Neural crest cell (in vitro differentiated cells): ENCODE results near the gene HSD11B1L. TPM values are rescaled to one million over a fixed set of nuclear protein-coding genes. Genes with fewer than 3 reads are reported as not detected.

ENCODE experiments used
- DNase-seq: peaks from one replicate; pipeline ENCODE4 v3.0.0; 2021; ENCODE audit warnings: low read depth, mixed read lengths, low spot score
- H3K27ac Mint-ChIP-seq: one replicate; pipeline ENCODE4 v1.8.0; 2021; ENCODE audit warnings: mild to moderate bottlenecking, mixed read lengths; ENCODE audit not compliant: unreplicated experiment
- H3K27me3 Mint-ChIP-seq: 2 replicates; pipeline ENCODE4 v1.8.0; 2021; ENCODE audit warnings: low read depth, mild to moderate bottlenecking, mixed read lengths
- H3K36me3 Mint-ChIP-seq: 2 replicates; pipeline ENCODE4 v1.8.0; 2021; ENCODE audit warnings: low read depth, mild to moderate bottlenecking, mixed read lengths
- H3K4me1 Mint-ChIP-seq: 2 replicates; pipeline ENCODE4 v1.8.0; 2021; ENCODE audit warnings: mixed read lengths
- H3K4me3 Mint-ChIP-seq: one replicate; pipeline ENCODE4 v1.8.0; 2021; ENCODE audit warnings: mild to moderate bottlenecking, mixed read lengths
- H3K9me3 Mint-ChIP-seq: 2 replicates; pipeline ENCODE4 v1.8.0; 2021; ENCODE audit warnings: mixed read lengths
- CTCF ChIP-seq: fragments of 200-600 bp; sonication (generic); conservative IDR thresholded peaks from 2 replicates; pipeline ENCODE4 v1.5.0; 2021; ENCODE audit warnings: antibody characterized with exemption, mild to moderate bottlenecking
- total RNA-seq: library from RNA; stranded (reverse); gene quantifications from 2 replicates; pipeline ENCODE4 v1.2.1, GENCODE V29; 2021

HSD11B1L gene
- total RNA-seq, 1 donor from 2014 or later: 21.7 TPM

DNA sequence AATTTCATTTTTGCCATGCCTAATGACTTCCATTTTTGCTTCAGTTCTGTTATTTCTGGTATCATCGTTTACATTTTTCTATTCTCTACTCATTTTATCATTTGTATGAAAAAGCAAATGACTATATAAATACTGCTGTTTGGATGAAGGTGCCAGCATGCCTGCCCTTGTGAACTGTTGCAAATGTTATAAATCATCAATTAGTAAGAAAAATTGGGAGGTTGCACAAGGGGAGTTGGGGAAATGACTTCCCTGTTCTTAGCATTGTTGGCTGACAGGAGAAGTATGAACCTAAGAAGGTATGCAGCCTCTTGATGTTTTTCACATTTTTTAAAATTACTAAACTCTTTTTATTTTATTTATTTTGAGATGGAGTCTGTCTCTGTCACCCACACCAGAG, 42.9 kb upstream of the HSD11B1L start:
- H3K9me3 Mint-ChIP-seq: no peaks in the 10 kb centered on the region
- DNase-seq: no peak
- no peaks in the 10 kb centered on the region for H3K4me1 Mint-ChIP-seq
- no peak overlapping the region for H3K4me3 Mint-ChIP-seq
- no peak for TF ChIP-seq CTCF
- H3K27me3 Mint-ChIP-seq: no peaks in the 10 kb centered on the region
- H3K36me3 Mint-ChIP-seq: peaks cover 3% of the 10 kb centered on the region
- no peak overlapping the region for H3K27ac Mint-ChIP-seq

DNA sequence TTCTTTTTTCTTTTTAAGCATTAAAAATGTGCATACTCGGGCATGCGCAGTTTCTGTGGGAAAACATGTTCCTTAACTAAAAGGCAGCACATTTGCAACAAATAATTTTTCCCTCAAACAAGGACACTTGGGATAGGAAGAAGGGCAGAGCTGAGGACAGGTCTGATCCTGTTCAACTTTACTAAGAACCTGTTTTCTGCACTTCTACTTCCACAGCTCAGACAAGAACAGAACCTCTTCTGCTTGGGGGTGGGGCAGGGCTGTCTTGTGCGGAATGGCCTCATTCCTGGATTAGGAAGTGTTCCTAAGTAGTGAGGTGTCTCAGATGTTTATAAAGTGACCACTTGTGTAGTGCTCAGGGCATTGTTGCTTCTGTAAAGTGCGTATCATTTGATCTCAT, 39.7 kb upstream of the HSD11B1L start:
- Mint-ChIP-seq H3K36me3 (peaks cover 5% of the 10 kb centered on the region), H3K27ac (no peak overlapping the region), H3K27me3 (no peaks in the 10 kb centered on the region)

DNA sequence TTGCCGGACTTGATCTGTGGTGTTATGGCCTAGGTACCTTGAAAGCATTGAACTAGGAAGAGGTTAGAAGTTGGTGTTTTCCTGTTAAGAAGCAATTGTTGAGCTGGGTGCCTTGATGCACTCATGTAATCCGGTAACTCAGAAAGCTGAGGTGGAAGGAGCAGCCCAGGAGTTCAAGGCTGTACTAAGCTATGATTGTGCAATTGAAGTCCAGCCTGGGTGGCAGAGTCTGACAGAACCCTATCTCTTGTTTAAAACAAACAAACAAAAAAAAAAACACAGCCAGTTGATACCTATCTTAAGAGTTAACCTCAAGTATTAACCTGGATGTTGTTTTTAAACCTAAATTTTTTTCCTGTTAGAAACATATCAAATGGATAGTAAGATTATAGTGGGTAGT, 38.6 kb upstream of the HSD11B1L start:
- H3K27ac Mint-ChIP-seq: no peak overlapping the region
- DNase-seq: no peak
- H3K27me3 Mint-ChIP-seq: no peaks in the 10 kb centered on the region
- peaks cover 3% of the 10 kb centered on the region for H3K4me1 Mint-ChIP-seq
- H3K9me3 Mint-ChIP-seq: no peaks in the 10 kb centered on the region
- peaks cover 13% of the 10 kb centered on the region for H3K36me3 Mint-ChIP-seq
- TF ChIP-seq CTCF: no peak
- no peak overlapping the region for H3K4me3 Mint-ChIP-seq

More for the DNA sequence above, 39.7 kb upstream of the HSD11B1L start:
- no peak for TF ChIP-seq CTCF
- H3K9me3 Mint-ChIP-seq: no peaks in the 10 kb centered on the region
- peaks cover 3% of the 10 kb centered on the region for H3K4me1 Mint-ChIP-seq
- no peak for DNase-seq
- H3K4me3 Mint-ChIP-seq: no peak overlapping the region

- no peak for TF ChIP-seq CTCF
- no peaks in the 10 kb centered on the region for H3K9me3 Mint-ChIP-seq
- H3K27ac Mint-ChIP-seq: no peak overlapping the region
- DNase-seq: no peak
- no peak overlapping the region for H3K4me3 Mint-ChIP-seq
- H3K27me3 Mint-ChIP-seq: no peaks in the 10 kb centered on the region
- peaks cover 3% of the 10 kb centered on the region for H3K4me1 Mint-ChIP-seq
- peaks cover 15% of the 10 kb centered on the region for H3K36me3 Mint-ChIP-seq
Measured at GRCh38 chr19:5643060-5643459, 37.8 kb upstream of the HSD11B1L start.

- no peak for DNase-seq
- H3K36me3 Mint-ChIP-seq: peaks cover 18% of the 10 kb centered on the region
Measured at GRCh38 chr19:5644037-5644436, 36.8 kb upstream of the HSD11B1L start.

More at GRCh38 chr19:5644037-5644436, 36.8 kb upstream of the HSD11B1L start:
- H3K27ac Mint-ChIP-seq: peak overlapping the region; percentile 12
- no peaks in the 10 kb centered on the region for H3K27me3 Mint-ChIP-seq
- TF ChIP-seq CTCF: no peak
- H3K4me3 Mint-ChIP-seq: no peak overlapping the region
- H3K9me3 Mint-ChIP-seq: no peaks in the 10 kb centered on the region
- peaks cover 3% of the 10 kb centered on the region for H3K4me1 Mint-ChIP-seq
